ENCODE results near the gene RAB26. TPM values are rescaled to one million over a fixed set of nuclear protein-coding genes. Genes with fewer than 3 reads are reported as not detected.

RAB26 gene
- total and polyA plus RNA-seq, 2 donors (not counting 3 experiments of a cell fraction or from before 2014, with no cell fraction given): 0.91 to 2.0 TPM

- H4K20me1 ChIP-seq (replicated peaks; ENCODE audit: control insufficient read depth, extremely low read depth, insufficient read depth, low read length): no peaks in the 10 kb centered on the region
- H3K4me2 ChIP-seq (ENCODE audit: insufficient read depth, low read length): no peak overlapping the region
- no peak overlapping the region for H3K27ac ChIP-seq (ENCODE audit: insufficient read depth, low read depth, low read length)
- no peaks in the 10 kb centered on the region for H3K79me2 ChIP-seq (ENCODE audit: control insufficient read depth, insufficient read depth, low read length)
- CTCF ChIA-PET: interaction anchor here (1.0 to 1.5 kb wide), 8 partner anchors 9 to 307 kb away, joined by 3 to 11 read pairs (median 4); partner anchors contain the start of genes ECI1, PGP and RAB26
- no peaks in the 10 kb centered on the region for H3K9me1 ChIP-seq (replicated peaks; ENCODE audit: control insufficient read depth, extremely low read depth, insufficient read depth, low read length)
- intact Hi-C loops (cut with micrococcal nuclease) (no loop called here), dilution Hi-C loops (cut with MboI; ENCODE audit: extremely low pct_ligation_motif_present, low sequenced_read_pairs) (no loop called here)
- no peaks in the 10 kb centered on the region for H3K9me3 ChIP-seq (replicated peaks; ENCODE audit: control insufficient read depth, insufficient read depth, low read length)
- no peaks in the 10 kb centered on the region for H3K36me3 ChIP-seq (ENCODE audit: control insufficient read depth in 2 of 2, extremely low read depth in 1 of 2, insufficient read depth in 2 of 2, low read length in 2 of 2)
- FAIRE-seq (no peak), DNase-seq (ENCODE audit: low read depth, low spot score) (no peak)
- H3K4me3 ChIP-seq (replicated peaks in 1 of 3; ENCODE audit: insufficient read depth in 1 of 3, low read depth in 1 of 3, low read length in 3 of 3): no peak overlapping the region
- peaks cover 26 to 35% of the 10 kb centered on the region in 2 experiments for H3K27me3 ChIP-seq (ENCODE audit: control insufficient read depth in 2 of 2, insufficient read depth in 2 of 2, low read length in 2 of 2)
- H3K4me1 ChIP-seq (ENCODE audit: control insufficient read depth, extremely low read depth, insufficient read depth, low read length): no peaks in the 10 kb centered on the region
- H3K9ac ChIP-seq (replicated peaks; ENCODE audit: extremely low read depth, insufficient read depth, low read length): no peak overlapping the region
- BruUV-seq (replicated peaks): no TSS peak
- no peak overlapping the region for H2AFZ ChIP-seq (ENCODE audit: low read depth, low read length)
- no peak for TF ChIP-seq MYC (IDR thresholded peaks at IDR 0.05; ENCODE audit: low read depth, low read length)
- no peak for TF ChIP-seq FOS (IDR thresholded peaks at IDR 0.05; ENCODE audit: borderline replicate concordance, insufficient read depth, low read length)
- no peak for TF ChIP-seq JUN (IDR thresholded peaks at IDR 0.05; ENCODE audit: borderline replicate concordance, insufficient read depth, insufficient read length, low read depth)
- no peak for TF ChIP-seq MAX (IDR thresholded peaks at IDR 0.05; ENCODE audit: insufficient read depth, insufficient read length)
- POLR2A ChIA-PET: interaction anchor here (2.6 kb wide), 1 partner anchor 39 kb away, joined by 8 read pairs; the partner anchor contains the start of gene TRAF7
These were observed 45.9 kb downstream of the RAB26 start for GRCh38 chr16:2194166-2194834.

- Histone ChIP-seq H3K9me3 (replicated peaks; ENCODE audit: control insufficient read depth, insufficient read depth, low read length) (no peaks in the 10 kb centered on the region), H3K4me1 (ENCODE audit: control insufficient read depth, extremely low read depth, insufficient read depth, low read length) (no peaks in the 10 kb centered on the region), H3K9me1 (replicated peaks; ENCODE audit: control insufficient read depth, extremely low read depth, insufficient read depth, low read length) (no peaks in the 10 kb centered on the region), H3K27me3 (ENCODE audit: control insufficient read depth in 2 of 2, insufficient read depth in 2 of 2, low read length in 2 of 2) (peaks cover 26 to 35% of the 10 kb centered on the region in 2 experiments), H3K4me3 (replicated peaks in 1 of 3; ENCODE audit: insufficient read depth in 1 of 3, low read depth in 1 of 3, low read length in 3 of 3) (no peak overlapping the region), H3K36me3 (ENCODE audit: control insufficient read depth in 2 of 2, extremely low read depth in 1 of 2, insufficient read depth in 2 of 2, low read length in 2 of 2) (no peaks in the 10 kb centered on the region), H3K9ac (replicated peaks; ENCODE audit: extremely low read depth, insufficient read depth, low read length) (no peak overlapping the region), H4K20me1 (replicated peaks; ENCODE audit: control insufficient read depth, extremely low read depth, insufficient read depth, low read length) (no peaks in the 10 kb centered on the region), H3K27ac (ENCODE audit: insufficient read depth, low read depth, low read length) (no peak overlapping the region), H3K79me2 (ENCODE audit: control insufficient read depth, insufficient read depth, low read length) (no peaks in the 10 kb centered on the region), H2AFZ (ENCODE audit: low read depth, low read length) (no peak overlapping the region), H3K4me2 (ENCODE audit: insufficient read depth, low read length) (no peak overlapping the region)
- dilution Hi-C loops (cut with MboI; ENCODE audit: extremely low pct_ligation_motif_present, low sequenced_read_pairs): no loop called here
- intact Hi-C loops (cut with micrococcal nuclease): loop anchor here (5.0 kb wide), 1 partner anchor 57 kb away; the partner anchor contains the start of gene ECI1
- FAIRE-seq: peak; percentile 56
- POLR2A ChIA-PET: interaction anchor here (2.6 kb wide), 1 partner anchor 39 kb away, joined by 8 read pairs; the partner anchor contains the start of gene TRAF7
- CTCF ChIA-PET: interaction anchor here (1.0 to 1.6 kb wide), 8 partner anchors 9 to 306 kb away, joined by 3 to 11 read pairs (median 4); partner anchors contain the start of genes PGP and RAB26
- TF ChIP-seq CTCF (IDR thresholded peaks at IDR 0.05; ENCODE audit: extremely low read depth in 1 of 2, insufficient read depth in 1 of 2, low read depth in 1 of 2, low read length in 2 of 2) (peak; percentile 8 to 39), GATA2 (IDR thresholded peaks at IDR 0.05; ENCODE audit: insufficient read depth, insufficient read length, low read depth, low read length) (no peak), MAX (IDR thresholded peaks at IDR 0.05; ENCODE audit: insufficient read depth, insufficient read length) (no peak)
- peak; percentile 31 for DNase-seq (ENCODE audit: low read depth, low spot score)
- no TSS peak for BruUV-seq (replicated peaks)
These were observed 46.5 kb downstream of the RAB26 start for GRCh38 chr16:2194852-2195321.
